B cell (primary cell): Measurements from ENCODE around the gene TNFAIP2.

Source experiments
- EZH2 ChIP-seq: IDR thresholded peaks from 2 replicates; pipeline ENCODE4 v1.6.1; 2012; ENCODE audit warnings: borderline replicate concordance, low read depth, mild to moderate bottlenecking, moderate library complexity, low read length; ENCODE audit not compliant: insufficient read depth, poor library complexity, severe bottlenecking
- TF ChIP-seq, protein P1 (sequence below): fragments of 200-600 bp; IDR thresholded peaks from one replicate; pipeline ENCODE4 v1.8.0; 2022; ENCODE audit warnings: antibody characterized with exemption, mild to moderate bottlenecking

- TF ChIP-seq, protein P1, sequence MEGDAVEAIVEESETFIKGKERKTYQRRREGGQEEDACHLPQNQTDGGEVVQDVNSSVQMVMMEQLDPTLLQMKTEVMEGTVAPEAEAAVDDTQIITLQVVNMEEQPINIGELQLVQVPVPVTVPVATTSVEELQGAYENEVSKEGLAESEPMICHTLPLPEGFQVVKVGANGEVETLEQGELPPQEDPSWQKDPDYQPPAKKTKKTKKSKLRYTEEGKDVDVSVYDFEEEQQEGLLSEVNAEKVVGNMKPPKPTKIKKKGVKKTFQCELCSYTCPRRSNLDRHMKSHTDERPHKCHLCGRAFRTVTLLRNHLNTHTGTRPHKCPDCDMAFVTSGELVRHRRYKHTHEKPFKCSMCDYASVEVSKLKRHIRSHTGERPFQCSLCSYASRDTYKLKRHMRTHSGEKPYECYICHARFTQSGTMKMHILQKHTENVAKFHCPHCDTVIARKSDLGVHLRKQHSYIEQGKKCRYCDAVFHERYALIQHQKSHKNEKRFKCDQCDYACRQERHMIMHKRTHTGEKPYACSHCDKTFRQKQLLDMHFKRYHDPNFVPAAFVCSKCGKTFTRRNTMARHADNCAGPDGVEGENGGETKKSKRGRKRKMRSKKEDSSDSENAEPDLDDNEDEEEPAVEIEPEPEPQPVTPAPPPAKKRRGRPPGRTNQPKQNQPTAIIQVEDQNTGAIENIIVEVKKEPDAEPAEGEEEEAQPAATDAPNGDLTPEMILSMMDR, result no peak
- TF ChIP-seq EZH2, result no peak
Measured at GRCh38 chr14:103097244-103097993, 25.8 kb upstream of the TNFAIP2 start.
